ENCODE measurements around the gene SYT8.

SYT8 gene

GRCh38 chr11:1837171-1838076 is 2.6 kb downstream of the SYT8 start (continued):
- TF ChIP-seq CTCF (tag by site-specific recombination; IDR thresholded peaks at IDR 0.05) (peak; percentile 59), ZIC2 (tag by site-specific recombination; IDR thresholded peaks at IDR 0.05) (peak; percentile 97), ZNF677 (tag by site-specific recombination; IDR thresholded peaks at IDR 0.05) (no peak), PATZ1 (tag by site-specific recombination; IDR thresholded peaks at IDR 0.05) (peak; percentile 66), ZNF433 (tag by site-specific recombination; IDR thresholded peaks at IDR 0.05; ENCODE audit: low read depth) (no peak), FEZF1 (tag by site-specific recombination; IDR thresholded peaks at IDR 0.05) (no peak), SETDB1 (IDR thresholded peaks at IDR 0.05; ENCODE audit: insufficient read length, low read length) (no peak), GLIS2 (tag by site-specific recombination; IDR thresholded peaks at IDR 0.05) (0 out of 2 replicates have a peak, but pooled peaks have one; percentile 51), ZBTB21 (tag by site-specific recombination; IDR thresholded peaks at IDR 0.05) (no peak), ZNF785 (tag by site-specific recombination; IDR thresholded peaks at IDR 0.05) (no peak), ZSCAN30 (tag by site-specific recombination; IDR thresholded peaks at IDR 0.05) (no peak), ZNF701 (tag by site-specific recombination; IDR thresholded peaks at IDR 0.05) (no peak)

- no peak for TF ChIP-seq ZBTB7A (tag by site-specific recombination; IDR thresholded peaks at IDR 0.05; ENCODE audit: low read depth)
- 0 out of 2 replicates have a peak, but pooled peaks have one; percentile 5 for TF ChIP-seq ZNF335 (tag by site-specific recombination; conservative IDR thresholded peaks at IDR 0.05)
- no peak for TF ChIP-seq ZFHX2 (tag by site-specific recombination; conservative IDR thresholded peaks at IDR 0.05)
- no peak for TF ChIP-seq ZSCAN5A (tag by site-specific recombination; IDR thresholded peaks at IDR 0.05)
- no peak for TF ChIP-seq ZBTB8A (tag by site-specific recombination; IDR thresholded peaks at IDR 0.05)
- no peak for TF ChIP-seq GLI2 (tag by site-specific recombination; IDR thresholded peaks at IDR 0.05; ENCODE audit: borderline replicate concordance, low read depth)
- no peak; the same call in 1 of the 2 replicates for TF ChIP-seq PATZ1 (tag by site-specific recombination; IDR thresholded peaks at IDR 0.05)
- H3K4me3 ChIP-seq (ENCODE audit: low read depth, low read length), result no peak overlapping the region
- H3K36me3 ChIP-seq (ENCODE audit: control insufficient read depth in 2 of 2, insufficient read depth in 1 of 2, low read length in 2 of 2), result no peaks in the 10 kb centered on the region
- H3K27ac ChIP-seq (ENCODE audit: extremely low read depth, low read depth, low read length), result no peak overlapping the region
- CTCF ChIA-PET, result interaction anchor here (1.2 kb wide), 1 partner anchor 313 kb away, joined by 5 read pairs; no protein-coding TSS in a partner anchor
- no peaks in the 10 kb centered on the region for H3K9me3 ChIP-seq (ENCODE audit: control insufficient read depth, insufficient read depth, low read depth, low read length)
- no peaks in the 10 kb centered on the region for H3K4me1 ChIP-seq (ENCODE audit: control insufficient read depth, insufficient read depth, low read length)
- POLR2A ChIA-PET, result no interaction called here
Observed at GRCh38 chr11:1838077-1838425, 3.3 kb downstream of the SYT8 start.

Data from HEK293 (cell line).